GM18520 (cell line): ENCODE measurements around the gene CLBA1.

Experiments
- ATAC-seq: cut with Tn5 transposase; IDR thresholded peaks from one replicate; pipeline ENCODE4 v1.9.1; 2021; ENCODE audit not compliant: unreplicated experiment

CLBA1 gene

GRCh38 chr14:105005329-105005928 lies 19.8 kb downstream of the CLBA1 start:
- no peak for ATAC-seq

- no peak for ATAC-seq
Observed at GRCh38 chr14:105005929-105006830, 20.6 kb downstream of the CLBA1 start.

GRCh38 chr14:105006831-105007592 lies 21.4 kb downstream of the CLBA1 start:
- no peak for ATAC-seq

- no peak for ATAC-seq
Observed at GRCh38 chr14:105007593-105008264, 22.1 kb downstream of the CLBA1 start.

GRCh38 chr14:105010106-105010505 lies 24.5 kb downstream of the CLBA1 start:
- ATAC-seq: no peak

- ATAC-seq: no peak
Observed at GRCh38 chr14:105010891-105011291, 25.3 kb downstream of the CLBA1 start.

- ATAC-seq: no peak
Observed at GRCh38 chr14:105011312-105011990, 25.9 kb downstream of the CLBA1 start.

- no peak for ATAC-seq
Observed at GRCh38 chr14:105012171-105012985, 26.8 kb downstream of the CLBA1 start.

GRCh38 chr14:105013150-105013785 lies 27.7 kb downstream of the CLBA1 start:
- no peak for ATAC-seq

- ATAC-seq: no peak
Observed at GRCh38 chr14:105014032-105014431, 28.4 kb downstream of the CLBA1 start.

GRCh38 chr14:105014631-105015030 lies 29.0 kb downstream of the CLBA1 start:
- no peak for ATAC-seq

GRCh38 chr14:105015242-105015641 lies 29.7 kb downstream of the CLBA1 start:
- ATAC-seq: no peak

- ATAC-seq: no peak
Observed at GRCh38 chr14:105015905-105016304, 30.3 kb downstream of the CLBA1 start.

GRCh38 chr14:105018414-105018813 lies 32.8 kb downstream of the CLBA1 start:
- ATAC-seq: no peak

GRCh38 chr14:105019861-105020814 lies 34.5 kb downstream of the CLBA1 start:
- ATAC-seq: peak; percentile 17

GRCh38 chr14:105020815-105021655 lies 35.4 kb downstream of the CLBA1 start, which contains the start of gene CDCA4:
Gene CDCA4 (minus strand): TSS chr14:105021083. CDS start chr14:105011929, 9,154 bp downstream.
- peak; percentile 70 for ATAC-seq

GRCh38 chr14:105021656-105022275 lies 36.2 kb downstream of the CLBA1 start:
- no peak for ATAC-seq
